ENCODE data around the gene ARSI.

ARSI gene

DNA sequence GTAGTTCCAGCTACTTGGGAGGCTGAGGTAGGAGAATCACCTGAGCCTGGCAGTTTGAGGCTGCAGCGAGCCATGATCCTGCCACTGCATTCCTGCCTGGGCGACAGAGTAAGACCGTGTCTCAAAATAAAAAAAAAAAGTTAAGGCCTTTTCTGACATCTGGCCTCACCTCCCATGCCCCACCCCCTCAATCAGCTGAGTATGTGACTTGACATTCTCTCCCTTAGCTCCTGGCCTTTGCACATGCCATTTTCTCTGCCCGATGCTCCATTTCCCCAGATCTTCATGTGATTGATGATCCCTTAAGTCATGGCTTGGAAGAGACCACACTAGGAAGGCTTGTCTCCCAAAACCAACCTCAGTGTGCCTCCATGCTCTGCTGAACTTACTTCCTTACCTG, 37.1 kb upstream of the ARSI start:
- TF ChIP-seq, protein P1, sequence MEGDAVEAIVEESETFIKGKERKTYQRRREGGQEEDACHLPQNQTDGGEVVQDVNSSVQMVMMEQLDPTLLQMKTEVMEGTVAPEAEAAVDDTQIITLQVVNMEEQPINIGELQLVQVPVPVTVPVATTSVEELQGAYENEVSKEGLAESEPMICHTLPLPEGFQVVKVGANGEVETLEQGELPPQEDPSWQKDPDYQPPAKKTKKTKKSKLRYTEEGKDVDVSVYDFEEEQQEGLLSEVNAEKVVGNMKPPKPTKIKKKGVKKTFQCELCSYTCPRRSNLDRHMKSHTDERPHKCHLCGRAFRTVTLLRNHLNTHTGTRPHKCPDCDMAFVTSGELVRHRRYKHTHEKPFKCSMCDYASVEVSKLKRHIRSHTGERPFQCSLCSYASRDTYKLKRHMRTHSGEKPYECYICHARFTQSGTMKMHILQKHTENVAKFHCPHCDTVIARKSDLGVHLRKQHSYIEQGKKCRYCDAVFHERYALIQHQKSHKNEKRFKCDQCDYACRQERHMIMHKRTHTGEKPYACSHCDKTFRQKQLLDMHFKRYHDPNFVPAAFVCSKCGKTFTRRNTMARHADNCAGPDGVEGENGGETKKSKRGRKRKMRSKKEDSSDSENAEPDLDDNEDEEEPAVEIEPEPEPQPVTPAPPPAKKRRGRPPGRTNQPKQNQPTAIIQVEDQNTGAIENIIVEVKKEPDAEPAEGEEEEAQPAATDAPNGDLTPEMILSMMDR (conservative IDR thresholded peaks at IDR 0.05; ENCODE audit: low read depth), result no peak
- DNase-seq (ENCODE audit: low spot score), result no peak
- H3K27ac ChIP-seq, result no peak overlapping the region
- ChIA-PET CTCF (interaction anchor here (0.6 to 2.9 kb wide), 3 partner anchors 10 to 297 kb away, joined by 4 to 20 read pairs (median 4); no protein-coding TSS in a partner anchor), POLR2A (ENCODE audit: low non-redundant PET) (no interaction called here)

DNA sequence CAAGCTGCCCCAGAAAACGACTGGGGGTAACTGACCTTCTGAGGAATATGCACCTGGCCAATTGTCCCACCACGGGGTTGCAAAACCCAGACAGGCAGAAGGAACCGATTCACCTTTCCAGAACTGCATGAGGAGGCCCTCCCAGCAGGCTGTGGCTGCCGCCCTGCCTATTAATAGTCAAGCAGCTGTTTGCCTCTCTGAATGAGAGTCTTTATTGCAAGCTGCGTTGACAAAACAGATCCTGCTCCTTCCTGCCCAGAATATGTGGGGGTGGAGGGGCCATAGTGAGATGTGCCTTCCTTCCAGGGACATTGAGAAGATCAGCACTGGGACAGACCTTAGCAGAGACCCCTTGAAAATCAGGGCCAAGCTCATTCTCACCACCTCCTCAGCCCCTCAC, 36.5 kb upstream of the ARSI start:
- CTCF ChIA-PET, result interaction anchor here (2.9 kb wide), 1 partner anchor 11 kb away, joined by 20 read pairs; no protein-coding TSS in a partner anchor
- POLR2A ChIA-PET (ENCODE audit: low non-redundant PET), result no interaction called here
- TF ChIP-seq, protein P1 (conservative IDR thresholded peaks at IDR 0.05; ENCODE audit: low read depth), result no peak
- H3K27ac ChIP-seq, result no peak overlapping the region
- no peak for DNase-seq (ENCODE audit: low spot score)

GRCh38 chr5:150338546-150338945, 35.8 kb upstream of the ARSI start:
- ChIA-PET POLR2A (ENCODE audit: low non-redundant PET) (no interaction called here), CTCF (interaction anchor here (0.5 to 2.9 kb wide), 2 partner anchors 12 to 124 kb away, joined by 7 to 20 read pairs; no protein-coding TSS in a partner anchor)
- TF ChIP-seq, protein P1 (conservative IDR thresholded peaks at IDR 0.05; ENCODE audit: low read depth), result no peak
- no peak overlapping the region for H3K27ac ChIP-seq
- DNase-seq (ENCODE audit: low spot score), result no peak

GRCh38 chr5:150335778-150336177, 33.1 kb upstream of the ARSI start:
- POLR2A ChIA-PET (ENCODE audit: low non-redundant PET), result no interaction called here
- TF ChIP-seq, protein P1 (conservative IDR thresholded peaks at IDR 0.05; ENCODE audit: low read depth), result no peak

GRCh38 chr5:150333400-150333799, 30.7 kb upstream of the ARSI start:
- H3K27ac ChIP-seq, result no peak overlapping the region
- POLR2A ChIA-PET (ENCODE audit: low non-redundant PET), result no interaction called here
- TF ChIP-seq, protein P1 (conservative IDR thresholded peaks at IDR 0.05; ENCODE audit: low read depth), result no peak
- DNase-seq (ENCODE audit: low spot score), result no peak
- CTCF ChIA-PET, result no interaction called here

More at GRCh38 chr5:150335778-150336177, 33.1 kb upstream of the ARSI start:
- CTCF ChIA-PET, result interaction anchor here (0.6 to 1.3 kb wide), 2 partner anchors 15 to 86 kb away, joined by 3 read pairs; no protein-coding TSS in a partner anchor
- H3K27ac ChIP-seq, result no peak overlapping the region
- DNase-seq (ENCODE audit: low spot score), result no peak

DNA sequence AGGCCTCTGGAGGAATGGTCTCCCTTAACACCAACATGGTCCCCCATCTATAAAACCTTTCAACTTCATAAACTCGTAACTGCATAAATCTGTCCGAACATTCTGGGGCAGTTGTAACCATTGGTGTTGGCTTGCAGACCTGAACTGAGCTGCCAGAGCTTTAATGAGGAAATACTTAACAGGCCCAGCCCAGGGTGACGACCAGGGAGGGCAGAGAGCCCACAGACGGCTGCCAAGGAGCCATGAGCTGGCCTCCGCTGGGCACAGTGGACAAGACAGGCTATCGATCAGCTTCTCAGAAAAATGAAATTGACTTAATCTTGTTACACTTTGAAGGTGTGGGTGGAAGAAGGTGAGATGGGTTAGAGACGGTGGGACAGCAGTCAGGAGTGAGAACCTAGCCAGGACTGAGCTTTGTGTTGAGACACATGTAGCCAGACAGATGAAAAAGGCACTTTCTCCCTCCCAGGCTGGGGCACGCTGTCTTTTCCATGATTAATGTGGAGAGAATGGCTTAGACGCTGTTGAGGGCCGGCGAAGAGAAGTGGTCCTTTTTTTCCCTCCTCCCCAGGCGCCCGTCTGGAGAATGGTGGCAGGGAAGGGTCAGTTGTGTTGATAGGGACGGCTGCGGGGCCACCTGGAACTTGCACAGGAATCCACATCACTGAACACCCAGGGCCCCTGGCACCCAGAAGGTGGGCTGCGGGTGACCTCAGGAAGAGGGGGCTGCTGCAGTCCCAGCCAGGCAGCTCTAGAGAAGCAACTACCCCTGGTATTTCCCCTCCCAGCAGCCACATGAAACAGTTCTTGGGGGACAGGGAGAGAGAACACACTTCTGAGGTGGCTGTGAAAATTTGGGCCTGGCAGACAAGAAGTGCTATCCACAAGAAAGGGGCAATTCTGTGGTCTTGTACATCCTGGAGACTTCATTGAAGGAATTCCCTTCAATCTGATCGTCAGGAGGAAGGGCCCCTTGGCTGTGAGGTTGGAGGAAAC, 27.5 kb upstream of the ARSI start:
- H3K27ac ChIP-seq, result no peak overlapping the region
- ChIA-PET CTCF (no interaction called here), POLR2A (ENCODE audit: low non-redundant PET) (no interaction called here)
- TF ChIP-seq, protein P1 (conservative IDR thresholded peaks at IDR 0.05; ENCODE audit: low read depth), result no peak
- no peak for DNase-seq (ENCODE audit: low spot score)

Measured in RWPE1 (cell line).